DMS153 (cell line): ENCODE data around the gene NRSN2.

Experiments
- DNase-seq: peaks from one replicate; lab custom pipeline; 2025; lab: John Stamatoyannopoulos, UW

The NRSN2 gene, protein sequence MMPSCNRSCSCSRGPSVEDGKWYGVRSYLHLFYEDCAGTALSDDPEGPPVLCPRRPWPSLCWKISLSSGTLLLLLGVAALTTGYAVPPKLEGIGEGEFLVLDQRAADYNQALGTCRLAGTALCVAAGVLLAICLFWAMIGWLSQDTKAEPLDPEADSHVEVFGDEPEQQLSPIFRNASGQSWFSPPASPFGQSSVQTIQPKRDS

DNA sequence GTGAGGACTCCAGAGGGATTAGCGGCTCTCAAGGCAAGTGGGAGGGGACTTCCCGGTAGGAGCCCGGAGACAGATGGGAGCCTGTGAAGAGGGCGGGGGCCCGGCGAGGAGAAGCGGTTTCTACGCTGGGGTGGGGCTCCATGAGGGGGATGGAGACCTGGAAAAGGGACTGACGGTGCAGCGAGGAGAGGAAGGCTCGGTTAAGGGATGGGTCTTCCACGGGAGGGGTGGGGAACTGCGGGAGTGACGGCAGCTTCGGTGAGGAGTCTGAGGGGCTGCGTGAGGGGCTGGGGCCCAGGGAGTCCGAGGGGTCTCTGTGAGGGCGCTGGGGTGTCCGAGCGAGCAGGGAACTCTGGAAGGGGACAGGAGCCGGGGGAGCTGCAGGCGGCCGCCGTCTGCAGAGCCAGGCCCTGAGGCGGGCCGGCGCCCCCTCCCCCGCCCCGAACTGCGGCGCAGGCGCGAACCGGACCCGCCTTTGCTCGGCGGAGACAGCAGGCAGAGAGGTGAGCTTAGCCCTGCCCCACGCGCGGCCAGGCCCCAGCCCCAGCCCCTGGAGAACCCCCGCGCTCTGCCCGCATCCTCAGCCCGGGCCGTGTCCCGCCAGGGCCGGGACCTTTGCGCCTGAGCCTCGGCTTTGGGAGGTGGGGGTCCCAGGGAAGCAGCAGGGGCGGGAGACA, at the start of gene NRSN2:
TSS of gene NRSN2 (plus strand) at position 472 of the 677 bp plus-strand sequence. CDS start 2,533 bp downstream, outside the sequence.
- peak; percentile 50 for DNase-seq

DNA sequence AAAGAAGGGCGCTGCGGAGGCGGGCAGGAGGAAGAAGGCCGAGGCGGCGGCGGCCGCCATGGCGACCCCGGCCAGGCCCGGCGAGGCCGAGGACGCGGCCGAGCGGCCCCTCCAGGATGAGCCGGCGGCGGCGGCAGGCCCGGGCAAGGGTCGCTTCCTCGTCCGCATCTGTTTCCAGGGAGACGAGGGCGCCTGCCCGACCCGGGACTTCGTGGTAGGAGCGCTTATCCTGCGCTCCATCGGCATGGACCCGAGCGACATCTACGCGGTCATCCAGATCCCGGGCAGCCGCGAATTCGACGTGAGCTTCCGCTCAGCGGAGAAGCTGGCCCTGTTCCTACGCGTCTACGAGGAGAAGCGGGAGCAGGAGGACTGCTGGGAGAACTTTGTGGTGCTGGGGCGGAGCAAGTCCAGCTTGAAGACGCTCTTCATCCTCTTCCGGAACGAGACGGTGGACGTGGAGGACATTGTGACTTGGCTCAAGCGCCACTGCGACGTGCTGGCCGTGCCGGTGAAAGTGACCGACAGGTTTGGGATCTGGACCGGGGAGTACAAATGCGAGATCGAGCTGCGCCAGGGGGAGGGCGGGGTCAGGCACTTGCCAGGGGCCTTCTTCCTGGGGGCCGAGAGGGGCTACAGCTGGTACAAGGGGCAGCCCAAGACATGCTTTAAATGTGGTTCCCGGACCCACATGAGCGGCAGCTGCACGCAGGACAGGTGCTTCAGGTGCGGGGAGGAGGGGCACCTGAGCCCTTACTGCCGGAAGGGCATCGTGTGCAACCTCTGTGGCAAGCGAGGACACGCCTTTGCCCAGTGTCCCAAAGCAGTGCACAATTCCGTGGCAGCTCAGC, 48.8 kb upstream of the NRSN2 start:
- peak; percentile 32 for DNase-seq

DNA sequence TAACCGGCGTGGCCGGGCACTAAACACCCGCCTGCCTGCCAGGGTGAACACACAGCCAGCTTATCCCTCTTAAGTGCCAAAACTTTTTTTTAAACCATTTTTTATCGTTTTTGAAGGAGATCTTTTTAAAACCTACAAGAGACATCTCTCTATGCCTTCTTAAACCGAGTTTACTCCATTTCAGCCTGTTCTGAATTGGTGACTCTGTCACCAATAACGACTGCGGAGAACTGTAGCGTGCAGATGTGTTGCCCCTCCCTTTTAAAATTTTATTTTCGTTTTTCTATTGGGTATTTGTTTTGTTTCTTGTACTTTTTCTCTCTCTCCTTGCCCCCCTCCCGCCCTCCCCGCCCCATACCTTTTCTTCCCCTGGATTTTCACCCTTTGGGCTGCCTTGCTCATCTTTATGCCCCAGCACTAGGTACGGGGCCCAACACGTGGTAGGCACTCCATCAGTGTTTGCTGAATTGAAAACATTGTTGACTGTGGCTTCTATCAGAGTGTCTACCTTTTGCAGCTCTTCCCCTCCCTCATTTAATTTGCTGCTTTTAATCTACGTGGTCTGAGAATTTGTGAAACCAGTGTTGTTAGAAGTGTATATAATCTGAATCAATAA, 48.0 kb upstream of the NRSN2 start:
- DNase-seq: no peak

DNA sequence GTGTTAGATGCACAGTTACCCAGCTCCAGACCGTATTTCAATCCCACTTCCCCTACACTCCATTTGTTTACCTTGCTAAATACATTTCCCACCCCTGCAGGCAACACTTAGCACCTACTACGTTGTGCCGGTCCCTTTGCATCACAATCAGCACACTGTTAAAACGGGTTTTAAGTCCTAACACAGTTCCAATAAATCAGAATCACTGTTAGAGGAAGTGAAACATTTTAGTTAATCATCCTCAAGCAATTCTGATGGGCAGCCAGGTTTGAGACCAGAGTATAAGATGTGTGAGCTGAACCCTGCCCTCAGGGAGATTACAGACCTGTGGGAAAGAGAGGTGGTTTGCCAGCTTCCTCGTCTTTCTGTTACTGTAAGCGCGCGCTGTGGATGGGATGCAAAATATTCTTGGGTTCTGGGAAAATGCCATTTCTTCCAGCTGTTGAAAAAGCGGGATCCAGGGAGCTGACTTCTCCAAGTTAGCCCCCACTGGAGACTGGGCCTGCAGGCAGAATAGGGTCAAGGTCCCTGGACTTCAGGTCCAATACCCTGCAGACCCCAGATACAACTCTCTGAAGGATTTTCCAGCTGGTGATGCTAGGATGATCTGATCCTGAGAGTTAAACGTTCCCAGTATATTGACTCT, 46.4 kb upstream of the NRSN2 start:
- no peak for DNase-seq

DNA sequence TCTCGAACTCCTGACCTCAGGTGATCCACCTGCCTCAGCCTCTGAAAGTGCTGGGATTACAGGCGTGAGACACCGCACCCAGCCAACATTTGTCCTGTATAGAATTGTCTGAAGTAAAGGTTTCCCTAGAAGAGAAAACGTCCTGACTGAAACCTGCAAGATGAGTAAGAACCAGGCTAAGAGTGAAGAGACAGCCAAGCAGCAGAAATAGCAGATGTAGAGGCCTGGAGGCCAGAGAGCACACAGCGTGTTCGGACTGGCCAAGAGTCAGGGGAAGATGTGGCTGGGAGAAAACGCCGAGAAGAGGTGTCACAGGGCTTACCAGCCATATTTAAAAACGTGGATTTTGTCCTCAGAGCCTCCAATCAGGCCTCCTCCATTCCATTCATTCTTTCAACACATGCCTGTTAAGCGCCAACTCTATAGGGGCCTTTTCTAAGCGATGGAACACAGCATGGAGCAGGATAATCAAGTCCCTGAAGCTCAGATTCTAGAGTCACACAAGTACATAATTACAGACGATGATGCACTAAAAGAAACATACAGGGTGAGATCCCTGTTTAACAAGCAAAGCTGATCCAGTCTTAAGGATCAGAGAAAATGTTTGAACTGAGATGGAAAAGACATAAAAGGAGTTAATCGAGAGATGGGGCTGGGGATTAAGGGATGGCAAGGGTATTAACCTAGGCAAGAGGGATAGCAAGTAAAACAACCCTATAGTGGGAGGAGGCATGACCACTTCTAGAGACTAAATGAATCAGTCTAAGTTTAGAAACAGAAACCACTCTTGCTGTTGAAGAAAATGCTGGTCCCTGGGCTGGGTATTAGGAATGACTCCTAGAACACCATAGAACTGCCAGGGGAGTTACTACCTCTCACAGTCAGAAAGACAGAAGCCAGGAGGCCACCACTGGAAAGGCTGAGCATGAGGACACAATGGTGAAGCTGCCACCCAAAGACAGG, 44.7 kb upstream of the NRSN2 start:
- DNase-seq: no peak

DNA sequence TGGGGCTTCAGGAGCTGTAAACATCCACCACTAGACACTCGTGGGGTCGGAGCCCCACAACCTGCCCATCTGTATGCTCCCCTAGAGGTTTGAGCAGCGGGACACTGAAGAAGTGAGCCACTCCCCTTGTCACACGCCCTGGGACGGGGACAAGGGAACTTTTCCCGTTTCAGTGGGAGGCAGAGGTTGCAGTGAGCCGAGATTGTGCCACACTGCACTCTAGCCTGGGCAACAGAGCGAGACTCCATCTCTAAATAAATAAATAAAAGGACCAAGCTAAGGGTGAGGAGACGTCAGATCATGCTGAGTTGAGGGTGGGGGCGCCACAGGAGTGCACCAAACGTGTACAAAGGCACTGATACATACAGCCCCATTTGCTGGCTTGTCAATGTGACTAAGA, 41.2 kb upstream of the NRSN2 start:
- no peak for DNase-seq

DNA sequence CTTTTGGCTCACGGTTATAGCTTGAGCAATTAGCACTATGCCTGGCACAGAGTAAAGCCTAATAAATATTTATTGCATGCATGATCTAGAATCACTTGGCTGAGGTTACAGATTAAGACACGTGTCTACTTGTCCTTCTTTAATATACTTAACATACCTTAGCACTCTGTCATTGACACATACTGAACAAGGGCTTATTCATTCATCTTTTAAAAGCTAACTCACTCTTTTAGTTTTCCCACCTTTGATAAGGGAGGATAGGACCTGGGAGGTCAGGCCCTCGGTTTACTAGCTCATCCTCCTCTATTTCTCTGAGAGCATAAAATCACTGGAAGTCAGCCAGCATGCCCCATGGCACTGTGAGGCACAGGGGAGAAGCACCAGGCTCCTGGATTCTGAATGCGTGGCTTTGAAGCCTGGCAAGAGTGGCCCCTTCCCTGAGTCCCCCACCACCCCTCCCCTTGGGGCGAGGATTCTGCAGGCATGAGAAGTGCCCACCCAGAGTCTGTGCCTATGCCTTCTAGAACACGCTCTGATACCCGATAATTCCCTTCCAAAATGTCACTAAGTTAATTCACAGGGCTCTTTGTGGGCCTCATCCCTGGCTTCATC, 38.4 kb upstream of the NRSN2 start:
- no peak for DNase-seq

DNA sequence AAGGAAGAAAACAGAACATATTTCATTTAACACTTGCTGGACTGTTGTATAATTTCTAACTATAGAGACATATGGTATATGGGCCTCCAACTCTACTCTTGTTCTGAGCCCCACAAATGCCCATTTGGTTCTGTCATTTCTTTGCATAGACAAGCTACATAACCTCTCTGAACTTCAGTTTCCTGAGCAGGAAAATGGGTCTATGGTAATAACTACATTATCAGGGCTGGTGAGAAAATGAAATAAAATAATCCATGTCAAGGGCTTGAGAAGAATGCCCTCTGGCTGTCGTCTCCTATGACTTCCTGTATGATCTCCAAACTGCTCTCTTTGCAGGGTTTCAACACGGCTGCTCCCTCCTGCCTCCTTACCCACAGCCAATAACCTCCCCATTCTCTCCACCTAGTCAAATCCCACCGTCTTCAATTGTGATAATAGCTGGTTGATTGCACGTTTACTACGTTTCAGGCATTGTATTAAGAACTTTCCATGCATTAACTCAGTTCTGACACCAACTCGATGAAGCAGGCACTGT, 37.5 kb upstream of the NRSN2 start:
- DNase-seq: peak; percentile 22

DNA sequence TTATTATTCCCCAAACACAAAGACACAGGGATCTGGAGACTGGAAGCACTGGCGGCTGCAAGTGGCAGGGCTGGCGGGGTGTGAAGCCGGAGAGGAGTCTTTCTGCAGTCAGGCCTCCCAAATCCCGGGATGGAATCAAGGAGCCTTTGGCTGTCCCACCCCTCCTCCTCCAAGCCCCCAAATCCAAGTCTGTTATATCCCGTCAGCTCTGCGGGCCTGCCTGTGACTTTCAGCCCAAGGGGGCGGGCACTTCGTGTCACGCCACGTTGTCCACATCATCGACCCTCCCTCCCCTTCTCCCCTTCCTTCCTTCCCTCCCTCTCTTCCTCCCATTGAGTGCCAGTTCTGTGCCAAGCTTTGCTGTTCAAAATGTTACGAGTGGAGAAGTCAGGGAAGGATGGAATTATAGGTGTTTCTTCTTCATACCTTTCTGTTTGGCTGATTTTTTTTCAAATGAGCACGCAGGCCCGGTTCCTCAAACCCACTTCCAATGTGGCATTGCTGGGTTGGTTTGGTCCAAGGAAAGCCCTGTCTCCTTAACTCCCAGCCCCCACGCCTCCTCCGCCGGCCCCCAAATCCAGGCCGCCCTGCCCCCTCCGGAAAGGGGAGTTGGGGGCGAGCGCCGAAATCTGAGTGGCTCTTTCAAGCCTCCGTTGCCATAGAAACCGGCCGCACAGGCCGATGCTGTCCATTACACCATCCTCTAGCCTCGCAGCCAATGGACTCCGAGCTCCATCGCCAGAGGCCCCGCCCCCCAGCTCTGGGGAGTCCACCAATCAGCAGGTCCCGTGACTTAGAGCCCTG, 36.9 kb upstream of the NRSN2 start:
- DNase-seq: peak; percentile 98

DNA sequence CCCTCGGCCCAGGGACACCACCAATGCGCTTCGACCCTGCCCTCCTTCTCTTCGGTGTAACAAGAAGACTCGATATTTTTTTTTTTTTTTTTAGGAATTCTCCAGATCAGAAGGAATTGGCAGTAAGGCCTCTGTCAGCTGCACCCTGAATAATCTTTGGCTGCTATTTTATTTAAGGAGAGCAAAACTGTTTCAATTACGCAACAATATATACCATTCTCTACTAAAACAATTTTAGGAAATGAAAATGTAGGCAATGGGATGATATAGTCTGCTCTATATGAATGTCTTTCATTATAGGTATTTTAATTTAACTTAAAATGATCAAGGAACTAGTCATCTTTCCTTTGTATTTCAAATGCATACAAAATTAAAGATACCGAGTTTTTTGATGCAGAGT, 36.3 kb upstream of the NRSN2 start:
- no peak for DNase-seq

DNA sequence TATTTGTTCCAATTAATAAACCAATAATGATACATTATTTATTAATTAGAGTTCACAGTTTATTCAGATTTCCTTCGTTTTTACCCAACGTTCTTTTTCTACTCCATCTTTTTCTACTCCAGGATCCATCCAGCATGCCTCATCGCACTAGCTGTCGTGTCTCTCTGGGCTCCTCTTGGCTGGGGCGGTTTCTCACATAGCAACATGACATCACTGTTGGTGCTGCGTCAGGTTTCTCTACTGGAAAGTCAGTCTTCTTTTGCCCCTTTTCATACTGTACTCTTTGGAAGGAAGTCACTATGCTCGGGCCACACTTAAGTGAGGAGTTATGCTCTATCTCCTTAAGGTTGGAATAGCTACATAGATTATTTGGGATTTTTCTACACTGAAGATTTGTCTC, 35.3 kb upstream of the NRSN2 start:
- DNase-seq: no peak

DNA sequence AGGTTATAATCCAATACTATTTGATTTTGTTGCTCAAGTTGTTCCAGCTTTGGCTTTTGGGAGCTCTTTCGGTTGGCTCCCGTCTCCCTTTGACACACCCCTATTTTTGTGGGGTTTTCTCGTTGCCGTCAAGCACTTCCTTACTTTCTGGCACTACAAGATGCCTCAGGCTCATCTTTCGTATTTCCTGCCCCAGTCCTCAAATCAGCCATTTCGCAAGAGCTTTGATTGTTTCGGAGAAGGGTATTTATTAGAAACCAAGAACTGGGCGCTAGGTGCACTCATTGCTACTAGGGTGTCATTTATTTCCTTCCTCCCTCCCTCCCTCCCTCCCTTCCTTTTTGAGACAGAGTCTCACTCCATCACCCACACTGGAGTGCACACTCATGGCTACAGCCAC, 34.8 kb upstream of the NRSN2 start:
- no peak for DNase-seq

DNA sequence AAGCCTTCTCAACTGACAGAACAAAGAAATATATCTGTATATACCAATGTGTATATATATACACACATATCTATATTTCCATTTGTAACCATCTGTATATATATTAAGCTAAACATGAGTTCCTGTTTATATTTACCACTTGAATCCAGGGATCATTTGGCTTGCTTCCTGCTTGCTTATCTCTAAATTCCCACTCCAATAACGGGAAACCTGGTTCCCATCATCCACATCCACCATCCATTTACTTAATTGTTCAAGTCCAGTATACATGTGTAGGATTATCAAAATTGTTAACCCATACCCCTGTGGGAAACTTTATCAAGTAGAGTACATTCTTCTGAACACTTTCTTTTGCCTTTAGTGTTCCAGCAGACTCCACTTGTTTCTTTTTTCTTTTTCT, 34.0 kb upstream of the NRSN2 start:
- no peak for DNase-seq

DNA sequence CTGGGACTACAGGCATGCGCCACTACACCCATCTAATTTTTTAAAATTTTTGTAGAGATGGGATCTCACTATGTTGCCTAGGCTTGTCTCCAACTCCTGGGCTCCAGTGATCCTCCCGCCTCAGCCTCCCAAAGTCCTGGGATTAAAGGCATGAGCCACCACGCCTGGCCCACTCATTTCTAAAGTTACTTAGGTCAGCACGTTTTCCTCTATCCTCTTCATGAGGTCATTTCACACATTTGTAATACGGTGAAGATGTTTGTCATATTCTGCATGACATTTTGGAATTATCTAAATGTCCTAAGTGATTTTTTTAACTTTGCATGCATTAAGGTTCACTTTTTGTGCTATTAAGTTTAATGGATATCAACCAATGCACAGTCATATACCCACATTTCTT, 33.5 kb upstream of the NRSN2 start:
- no peak for DNase-seq

DNA sequence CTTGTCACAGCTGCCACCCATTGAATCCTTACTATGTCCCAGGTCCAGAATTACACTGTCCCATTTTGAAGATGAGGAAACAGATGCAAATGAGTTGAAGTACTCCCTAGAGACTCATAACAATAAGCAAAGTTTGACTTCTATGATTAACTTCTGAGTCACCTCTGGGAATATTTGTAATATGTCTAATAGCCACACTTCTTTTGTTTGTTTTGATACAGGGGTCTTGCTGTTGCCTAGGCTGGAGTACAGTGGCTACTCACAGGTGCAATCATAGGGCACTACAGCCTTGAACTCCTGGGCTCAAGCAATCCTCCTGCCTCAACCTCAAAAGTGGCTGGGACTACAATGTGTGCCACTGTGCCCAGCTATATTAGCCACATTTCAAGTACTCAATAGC, 33.0 kb upstream of the NRSN2 start:
- no peak for DNase-seq

DNA sequence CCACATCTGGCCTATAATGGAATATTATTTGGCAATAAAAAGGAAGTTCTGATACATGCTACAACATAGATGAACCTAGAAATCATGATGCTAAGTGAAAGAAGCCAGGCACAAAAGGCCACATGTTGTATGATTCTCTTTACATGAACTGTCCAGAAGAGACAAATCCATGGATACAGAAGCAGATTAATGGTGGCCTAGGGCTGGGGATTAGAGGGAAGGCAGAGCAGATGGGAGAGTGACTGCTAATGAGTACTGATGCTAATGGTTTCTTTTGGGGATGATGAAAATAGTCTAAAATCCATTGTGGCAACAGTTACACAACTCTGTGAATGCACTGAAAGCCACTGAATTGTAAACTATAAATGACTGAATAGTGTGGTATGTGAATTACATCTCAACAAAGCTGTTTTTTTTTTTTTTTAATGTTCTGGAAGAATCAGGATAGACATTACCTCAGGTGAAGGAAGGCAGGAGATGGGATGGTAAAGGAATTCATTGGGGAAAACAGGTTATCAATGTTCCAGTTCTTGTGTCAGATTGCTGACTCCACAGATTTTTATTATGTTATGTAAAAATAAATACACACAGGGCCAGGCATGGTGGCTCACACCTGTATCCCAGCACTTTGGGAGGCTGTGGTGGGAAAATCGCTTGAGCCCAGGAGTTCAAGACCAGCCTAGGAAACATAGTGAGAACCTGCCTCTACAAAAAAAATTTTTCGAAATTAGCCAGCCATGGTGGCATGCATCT, 30.4 kb upstream of the NRSN2 start:
- DNase-seq: no peak

DNA sequence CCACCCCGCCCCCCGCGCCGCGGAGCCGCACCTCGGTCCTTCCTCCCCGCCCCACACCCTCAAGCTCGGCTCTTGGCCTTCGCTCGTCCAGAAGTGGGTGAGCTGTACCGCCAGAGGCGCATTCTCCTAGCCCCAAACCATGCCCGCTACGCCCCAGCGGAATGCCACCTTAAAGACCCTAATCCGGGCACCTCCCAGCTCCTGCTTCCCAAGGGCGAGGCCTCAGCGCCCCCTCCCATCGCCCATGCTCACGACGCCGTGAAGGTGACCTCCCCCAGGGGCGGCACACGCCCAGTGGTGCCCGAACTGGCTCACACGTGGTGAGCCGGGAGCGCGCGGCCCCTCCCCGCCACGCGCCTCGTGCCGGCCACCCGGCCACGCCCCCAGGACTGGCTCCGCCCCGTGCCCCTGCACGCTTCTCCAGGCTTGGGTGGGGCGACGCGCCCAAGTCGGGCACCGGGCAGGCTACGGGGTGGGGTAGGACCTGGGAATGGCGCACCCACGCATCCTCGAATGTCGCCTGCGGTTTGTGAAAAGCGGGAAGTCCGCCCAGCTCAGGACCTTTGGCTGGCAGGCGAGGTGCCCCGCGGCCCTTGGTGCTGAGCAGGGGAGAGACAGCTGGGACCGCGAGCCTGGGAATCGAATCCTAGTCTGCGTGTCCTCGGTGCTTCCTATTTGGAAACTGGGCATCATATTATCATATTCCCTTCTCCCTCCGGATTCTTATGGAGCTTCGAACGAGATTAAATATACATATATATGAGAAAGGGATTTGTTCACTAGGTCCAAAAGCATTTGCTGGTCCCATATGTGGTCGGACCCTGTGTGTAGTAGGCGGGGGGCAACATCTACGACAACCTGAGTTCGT, 22.5 kb upstream of the NRSN2 start:
- peak; percentile 67 for DNase-seq
